Measurements from ENCODE around the gene FTSJ1. TPM values are rescaled to one million over a fixed set of nuclear protein-coding genes. Genes with fewer than 3 reads are reported as not detected.

FTSJ1 gene
- total RNA-seq, 1 donor from 2014 or later = 32.2 TPM

DNA sequence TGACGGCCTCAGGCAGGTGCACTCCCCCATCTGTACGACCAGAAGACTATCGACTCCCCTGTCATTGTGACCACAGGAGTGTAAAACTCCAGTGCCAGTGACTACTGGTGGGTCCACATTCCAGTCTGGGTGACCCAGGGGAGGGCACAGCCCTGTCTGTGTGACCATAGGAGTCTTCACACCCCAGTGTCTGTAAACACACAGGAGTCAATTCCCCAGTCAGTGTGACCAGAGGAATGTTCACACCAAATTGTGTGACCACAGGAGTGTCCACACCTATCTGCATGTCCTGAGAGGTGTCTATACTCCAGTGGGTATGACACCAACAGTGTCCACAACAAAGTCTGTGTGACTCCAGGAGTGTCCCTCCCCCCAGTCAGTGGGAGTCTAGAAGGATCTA is 12.0 kb downstream of the FTSJ1 start:
- no peak overlapping the region for H2AFZ ChIP-seq (replicated peaks)
- no peaks in the 10 kb centered on the region for H3K79me2 ChIP-seq (ENCODE audit: low read depth)
- H3K4me2 ChIP-seq = no peak overlapping the region
- peaks cover 5% of the 10 kb centered on the region for H3K9me3 Mint-ChIP-seq
- H3K4me1 ChIP-seq = no peaks in the 10 kb centered on the region
- H3K9me3 ChIP-seq (ENCODE audit: low read depth) = no peaks in the 10 kb centered on the region
- no peak overlapping the region for H3K9ac ChIP-seq
- no peak for TF ChIP-seq EZH2 (IDR thresholded peaks at IDR 0.05)
- no peak for TF ChIP-seq EZH2phosphoT487 (IDR thresholded peaks at IDR 0.05)
- TF ChIP-seq CTCF (IDR thresholded peaks at IDR 0.05) = no peak
- H4K20me1 ChIP-seq (ENCODE audit: low read depth) = no peaks in the 10 kb centered on the region
- H3F3A ChIP-seq (ENCODE audit: low read depth) = no peaks in the 10 kb centered on the region
- H3K4me3 Mint-ChIP-seq = no peak overlapping the region
- H3K4me1 Mint-ChIP-seq = no peaks in the 10 kb centered on the region
- H3K4me3 ChIP-seq = no peak overlapping the region
- no peak overlapping the region for H3K27ac Mint-ChIP-seq
- no peak overlapping the region for H3K27ac ChIP-seq
- H3K36me3 ChIP-seq = no peaks in the 10 kb centered on the region
- peaks cover 1% of the 10 kb centered on the region for H3K36me3 Mint-ChIP-seq
- peaks cover 3% of the 10 kb centered on the region for H3K27me3 Mint-ChIP-seq (ENCODE audit: insufficient read depth, low read depth)
- H3K27me3 ChIP-seq = no peaks in the 10 kb centered on the region
- no peak for DNase-seq (ENCODE audit: low spot score)

DNA sequence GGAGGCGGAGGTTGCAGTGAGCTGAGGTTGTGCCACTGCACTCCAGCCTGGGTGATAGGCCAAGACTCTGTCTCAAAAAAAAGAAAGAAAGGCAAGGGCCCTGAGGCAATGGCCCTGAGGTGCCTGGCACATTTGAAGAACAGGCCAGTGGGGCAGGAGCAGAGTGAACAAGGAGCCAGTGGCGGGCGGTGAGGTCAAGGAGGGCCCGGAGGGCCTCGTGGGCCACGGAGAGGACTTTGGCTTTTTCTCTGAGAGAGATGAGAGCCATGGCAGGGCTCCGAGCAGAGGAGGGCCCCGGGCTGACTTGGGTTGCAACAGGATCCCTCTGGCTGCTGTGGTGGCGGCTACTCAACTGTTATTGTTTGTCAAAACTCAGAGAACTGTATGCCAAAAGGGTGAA is 13.3 kb downstream of the FTSJ1 start:
- no peaks in the 10 kb centered on the region for H3F3A ChIP-seq (ENCODE audit: low read depth)
- no peak overlapping the region for H3K9ac ChIP-seq
- H3K79me2 ChIP-seq (ENCODE audit: low read depth) = no peaks in the 10 kb centered on the region
- no peak overlapping the region for H2AFZ ChIP-seq (replicated peaks)
- H3K27me3 ChIP-seq = no peaks in the 10 kb centered on the region
- Mint-ChIP-seq H3K9me3 (peaks cover 5% of the 10 kb centered on the region), H3K4me3 (no peak overlapping the region), H3K4me1 (no peaks in the 10 kb centered on the region), H3K27ac (no peak overlapping the region), H3K27me3 (ENCODE audit: insufficient read depth, low read depth) (peaks cover 3% of the 10 kb centered on the region), H3K36me3 (no peaks in the 10 kb centered on the region)
- no peak for DNase-seq (ENCODE audit: low spot score)
- H3K4me2 ChIP-seq = no peak overlapping the region
- no peaks in the 10 kb centered on the region for H3K9me3 ChIP-seq (ENCODE audit: low read depth)
- H3K4me3 ChIP-seq = no peak overlapping the region
- no peak overlapping the region for H3K27ac ChIP-seq
- H4K20me1 ChIP-seq (ENCODE audit: low read depth) = no peaks in the 10 kb centered on the region
- TF ChIP-seq EZH2phosphoT487 (IDR thresholded peaks at IDR 0.05) = no peak
- TF ChIP-seq CTCF (IDR thresholded peaks at IDR 0.05) = no peak
- TF ChIP-seq EZH2 (IDR thresholded peaks at IDR 0.05) = no peak
- no peaks in the 10 kb centered on the region for H3K4me1 ChIP-seq
- no peaks in the 10 kb centered on the region for H3K36me3 ChIP-seq

GRCh38 chrX:48489892-48490291 is 13.9 kb downstream of the FTSJ1 start:
- Histone ChIP-seq H3K9me3 (ENCODE audit: low read depth) (no peaks in the 10 kb centered on the region), H3K4me1 (no peaks in the 10 kb centered on the region), H3F3A (ENCODE audit: low read depth) (no peaks in the 10 kb centered on the region), H3K27me3 (no peaks in the 10 kb centered on the region), H3K79me2 (ENCODE audit: low read depth) (no peaks in the 10 kb centered on the region), H3K4me2 (no peak overlapping the region), H2AFZ (replicated peaks) (no peak overlapping the region), H3K36me3 (no peaks in the 10 kb centered on the region), H3K27ac (no peak overlapping the region), H3K4me3 (no peak overlapping the region), H3K9ac (no peak overlapping the region), H4K20me1 (ENCODE audit: low read depth) (no peaks in the 10 kb centered on the region)
- peaks cover 3% of the 10 kb centered on the region for H3K27me3 Mint-ChIP-seq (ENCODE audit: insufficient read depth, low read depth)
- no peak for DNase-seq (ENCODE audit: low spot score)
- TF ChIP-seq EZH2phosphoT487 (IDR thresholded peaks at IDR 0.05) = no peak
- no peak for TF ChIP-seq CTCF (IDR thresholded peaks at IDR 0.05)
- TF ChIP-seq EZH2 (IDR thresholded peaks at IDR 0.05) = no peak
- peaks cover 5% of the 10 kb centered on the region for H3K9me3 Mint-ChIP-seq
- H3K4me1 Mint-ChIP-seq = no peaks in the 10 kb centered on the region
- H3K4me3 Mint-ChIP-seq = no peak overlapping the region
- H3K27ac Mint-ChIP-seq = no peak overlapping the region
- H3K36me3 Mint-ChIP-seq = no peaks in the 10 kb centered on the region

All from neural progenitor cell (in vitro differentiated cells).